GM19463 (cell line): ENCODE data around the gene PIPOX.

Experiments used
- ATAC-seq: cut with Tn5 transposase; IDR thresholded peaks from one replicate; pipeline ENCODE4 v1.9.1; 2021; ENCODE audit warnings: mild to moderate bottlenecking, moderate library complexity; ENCODE audit not compliant: unreplicated experiment

PIPOX gene, protein sequence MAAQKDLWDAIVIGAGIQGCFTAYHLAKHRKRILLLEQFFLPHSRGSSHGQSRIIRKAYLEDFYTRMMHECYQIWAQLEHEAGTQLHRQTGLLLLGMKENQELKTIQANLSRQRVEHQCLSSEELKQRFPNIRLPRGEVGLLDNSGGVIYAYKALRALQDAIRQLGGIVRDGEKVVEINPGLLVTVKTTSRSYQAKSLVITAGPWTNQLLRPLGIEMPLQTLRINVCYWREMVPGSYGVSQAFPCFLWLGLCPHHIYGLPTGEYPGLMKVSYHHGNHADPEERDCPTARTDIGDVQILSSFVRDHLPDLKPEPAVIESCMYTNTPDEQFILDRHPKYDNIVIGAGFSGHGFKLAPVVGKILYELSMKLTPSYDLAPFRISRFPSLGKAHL

DNA sequence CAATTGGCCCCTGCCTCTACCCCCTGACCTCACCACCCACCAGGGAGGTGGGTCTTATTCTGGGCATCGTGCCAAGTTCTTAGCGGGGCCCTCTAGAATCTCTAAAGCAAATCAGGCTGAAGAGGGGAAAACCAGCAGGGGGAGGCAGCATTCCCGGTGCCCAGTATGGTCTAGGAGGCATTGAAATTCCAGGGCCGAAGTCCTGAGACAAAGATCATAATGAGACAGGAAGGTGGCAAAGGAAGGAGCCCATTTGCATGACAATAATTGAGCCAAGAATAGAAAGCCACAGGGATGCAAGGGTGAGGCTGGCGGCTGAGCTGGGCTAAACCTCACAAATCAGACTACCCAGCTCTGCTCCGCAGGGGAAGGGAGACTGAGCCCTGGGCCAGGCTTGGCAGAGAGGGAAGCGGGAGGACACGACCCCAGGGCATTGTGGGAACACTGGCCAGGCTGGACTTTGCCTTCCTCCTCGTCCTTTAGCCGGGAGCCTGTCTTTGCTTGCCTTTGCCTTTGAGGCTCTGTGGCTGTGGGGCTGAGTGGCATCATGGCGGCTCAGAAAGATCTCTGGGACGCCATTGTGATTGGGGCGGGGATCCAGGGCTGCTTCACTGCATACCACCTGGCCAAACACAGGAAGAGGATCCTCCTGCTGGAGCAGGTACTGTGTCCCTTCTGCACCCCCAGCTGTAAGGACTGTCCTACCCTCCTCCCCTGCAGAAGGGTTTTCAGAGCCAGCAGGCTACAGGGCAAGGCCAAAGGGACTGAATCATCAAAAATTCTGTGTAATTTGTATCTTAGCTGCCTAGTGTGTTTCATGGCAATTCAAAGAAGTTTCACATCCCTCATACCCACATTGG lies at the start of gene PIPOX:
Gene PIPOX (plus strand): TSS at position 463 of the 860 bp plus-strand sequence. CDS start 85 bp downstream, at position 548.
- ATAC-seq: no peak

DNA sequence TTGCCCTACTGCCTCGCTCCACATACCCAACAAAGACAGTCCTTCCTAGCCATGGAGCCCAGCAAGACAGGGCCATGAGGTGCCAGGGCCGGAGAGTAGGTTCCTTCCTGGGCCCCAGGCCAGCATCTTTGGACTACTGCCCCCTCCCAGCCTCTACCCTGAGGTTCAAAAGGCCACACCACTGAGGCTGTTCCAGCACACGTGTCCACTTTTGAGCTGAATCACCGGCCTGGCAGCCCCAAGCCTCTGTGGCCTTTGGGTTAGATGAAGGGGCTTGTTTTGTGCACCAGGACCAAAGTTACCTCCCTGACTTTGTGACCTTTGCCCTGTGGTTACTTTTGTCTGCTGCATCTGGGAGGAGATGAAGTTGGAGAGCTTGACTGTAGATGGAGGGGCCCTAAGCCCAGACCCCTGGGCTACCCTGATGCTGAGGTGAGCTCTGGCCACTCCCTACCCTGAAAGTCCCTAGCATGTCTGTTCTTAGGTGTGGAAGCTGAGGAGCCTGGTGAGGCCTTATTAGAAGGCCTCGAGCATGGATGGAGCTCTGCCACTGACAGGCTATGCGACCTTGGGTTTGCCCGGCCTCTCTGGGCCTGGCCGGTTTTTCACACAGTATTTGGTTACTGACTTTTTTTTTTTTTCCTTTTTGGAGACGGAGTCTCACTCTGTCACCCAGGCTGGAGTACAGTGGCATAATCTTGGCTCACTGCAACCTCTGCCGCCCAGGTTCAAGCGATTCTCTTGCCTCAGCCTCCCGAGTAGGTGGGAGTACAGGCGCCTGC lies 49.1 kb upstream of the PIPOX start:
- ATAC-seq: no peak

DNA sequence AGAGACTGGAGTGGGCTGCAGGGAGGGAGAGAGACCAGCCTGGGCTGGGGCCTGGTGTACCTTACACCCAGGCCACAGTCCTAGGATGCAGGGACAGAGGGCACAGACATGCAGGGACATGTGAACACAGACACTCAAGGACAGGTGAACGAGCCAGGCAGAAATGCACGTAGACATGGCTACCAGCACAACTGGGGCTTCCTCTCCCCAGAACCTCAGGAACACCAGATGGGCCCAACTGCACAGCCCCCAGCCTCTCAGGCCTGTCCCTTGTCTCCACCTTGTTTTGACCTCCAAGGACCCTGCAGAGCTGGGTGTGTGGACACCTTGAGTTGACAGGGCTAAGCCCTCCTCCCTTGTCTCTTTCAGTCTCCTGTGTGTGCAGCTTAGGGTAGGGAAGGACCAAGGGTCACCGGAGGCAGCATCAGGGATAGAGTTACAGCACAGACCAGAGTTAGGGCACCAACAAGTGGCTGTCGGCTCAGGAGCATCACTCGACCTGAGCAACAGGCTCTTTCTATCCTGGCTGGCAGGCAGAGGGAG lies 46.3 kb upstream of the PIPOX start:
- no peak for ATAC-seq

DNA sequence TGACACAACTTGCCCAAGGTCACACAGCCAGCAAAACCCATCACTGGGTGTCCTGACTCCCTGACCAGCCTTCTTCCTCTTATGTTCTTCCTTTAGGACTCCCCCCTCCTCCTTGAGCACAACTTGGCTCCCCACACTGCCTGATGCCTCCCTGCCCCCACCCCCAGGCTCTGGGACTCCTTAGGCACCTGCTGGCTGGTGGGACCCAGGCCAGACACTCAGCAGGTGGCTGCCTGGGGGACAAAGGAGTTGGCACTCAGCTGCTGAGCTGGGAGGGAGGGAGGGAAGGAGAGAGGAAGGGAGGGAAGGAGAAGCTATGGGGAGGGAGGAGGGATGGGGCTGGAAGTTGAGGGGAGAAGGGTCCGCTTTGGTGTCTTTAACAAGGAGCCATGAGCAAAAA lies 45.1 kb upstream of the PIPOX start:
- no peak for ATAC-seq

DNA sequence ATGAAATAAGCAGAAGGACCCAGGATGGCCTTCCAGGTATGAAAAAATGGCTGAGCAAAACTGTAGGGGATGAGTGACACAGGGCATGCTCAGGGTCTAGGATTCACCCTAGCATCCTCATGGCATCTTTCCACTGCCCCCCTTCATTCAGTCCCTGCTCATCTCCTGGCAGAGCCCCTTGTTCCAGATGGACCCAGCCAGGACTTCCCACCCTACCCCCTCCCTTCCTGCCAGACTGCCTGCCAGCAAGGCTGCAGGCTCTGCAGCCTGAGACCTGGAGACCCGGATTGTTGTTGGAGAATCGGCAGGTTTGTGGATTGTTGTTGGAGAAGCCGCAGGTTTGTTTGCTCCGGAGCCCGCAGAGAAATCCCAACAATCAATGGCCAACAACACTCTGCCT lies 43.7 kb upstream of the PIPOX start:
- no peak for ATAC-seq

DNA sequence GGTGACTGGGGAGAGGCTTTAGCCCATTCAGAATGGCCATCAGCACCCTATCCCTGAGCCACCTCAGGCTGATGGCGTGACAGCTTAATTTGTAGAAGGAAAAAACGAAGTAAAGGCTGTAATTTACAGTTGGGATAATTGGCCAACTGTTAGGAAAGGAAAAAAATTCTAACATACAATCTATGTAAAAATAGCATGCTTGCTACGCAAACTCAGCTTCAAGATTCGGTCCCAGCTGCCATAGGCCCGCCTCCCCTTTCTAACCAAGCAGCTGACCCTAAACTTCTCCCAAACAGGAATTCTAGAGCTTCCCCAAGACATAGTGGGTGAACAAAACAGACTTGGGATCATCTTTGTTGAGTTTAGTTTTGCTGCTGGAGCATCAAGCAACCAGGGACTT lies 42.0 kb upstream of the PIPOX start:
- ATAC-seq: no peak

DNA sequence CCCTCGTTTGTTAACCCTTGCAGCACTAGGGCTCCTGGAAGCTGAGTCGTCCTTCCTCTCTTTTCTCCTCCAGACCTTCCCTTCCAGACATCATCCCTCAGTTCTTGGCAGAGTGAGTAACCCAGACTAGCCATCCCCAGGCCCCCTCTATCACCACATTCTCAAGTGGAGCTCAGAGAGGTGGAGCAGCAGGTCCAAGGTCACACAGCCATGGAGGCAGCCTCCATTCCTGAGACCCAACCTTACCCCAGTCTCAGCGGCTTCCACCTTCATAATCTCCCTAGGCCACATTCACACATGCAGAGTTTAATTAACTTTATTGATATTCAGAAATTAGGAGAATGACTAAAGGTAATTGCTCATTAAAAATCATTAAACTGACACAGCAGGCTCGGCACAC lies 40.1 kb upstream of the PIPOX start:
- ATAC-seq: no peak

DNA sequence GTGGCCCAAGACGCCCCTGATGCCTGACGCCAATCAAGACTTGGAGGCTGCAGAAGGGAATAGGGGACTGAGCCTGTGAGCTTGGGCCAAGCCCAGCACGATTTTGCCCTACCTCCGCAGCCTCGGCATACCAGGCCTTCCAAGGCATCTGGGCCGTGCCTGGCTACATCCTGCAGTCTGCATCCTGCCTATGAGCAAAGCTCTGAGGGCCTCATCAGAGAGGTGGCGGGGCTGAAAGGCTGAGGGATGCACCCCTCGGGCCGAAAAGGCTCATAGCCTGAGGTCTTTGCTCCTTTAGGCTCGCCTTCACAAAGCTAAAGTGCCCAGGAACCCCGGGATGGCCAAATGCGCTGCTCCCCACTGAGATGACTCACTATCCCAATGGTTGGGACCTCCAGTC lies 39.7 kb upstream of the PIPOX start:
- ATAC-seq: no peak

DNA sequence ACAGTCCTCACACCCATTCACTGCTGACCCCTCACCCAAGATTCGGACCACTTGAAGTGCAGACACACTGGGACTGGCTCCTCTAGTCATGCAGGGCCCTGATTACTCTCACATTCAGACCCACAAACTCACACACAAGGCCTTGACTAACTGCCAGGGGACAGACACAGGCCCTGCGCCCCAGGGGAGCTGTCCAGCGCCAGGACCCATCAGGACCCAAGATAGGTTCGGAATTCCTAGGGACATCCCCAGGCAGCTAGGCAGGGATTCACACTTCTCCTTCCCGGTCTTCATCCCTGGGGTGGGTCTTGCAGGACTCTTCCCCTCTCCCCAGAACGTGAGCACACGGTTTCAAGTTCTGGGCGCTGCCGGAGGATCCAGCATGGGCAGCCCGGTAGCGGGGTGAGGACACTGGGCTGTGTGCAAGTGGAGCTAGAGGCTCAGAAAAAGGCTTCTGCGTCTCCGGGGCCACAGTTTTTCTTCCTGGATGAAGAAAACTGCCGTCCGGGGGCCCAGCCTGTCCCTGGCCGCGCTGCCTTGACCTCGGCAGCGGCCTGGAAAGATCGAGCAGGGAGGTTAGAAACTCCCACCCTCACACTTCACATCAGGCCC lies 38.8 kb upstream of the PIPOX start:
- ATAC-seq: no peak

DNA sequence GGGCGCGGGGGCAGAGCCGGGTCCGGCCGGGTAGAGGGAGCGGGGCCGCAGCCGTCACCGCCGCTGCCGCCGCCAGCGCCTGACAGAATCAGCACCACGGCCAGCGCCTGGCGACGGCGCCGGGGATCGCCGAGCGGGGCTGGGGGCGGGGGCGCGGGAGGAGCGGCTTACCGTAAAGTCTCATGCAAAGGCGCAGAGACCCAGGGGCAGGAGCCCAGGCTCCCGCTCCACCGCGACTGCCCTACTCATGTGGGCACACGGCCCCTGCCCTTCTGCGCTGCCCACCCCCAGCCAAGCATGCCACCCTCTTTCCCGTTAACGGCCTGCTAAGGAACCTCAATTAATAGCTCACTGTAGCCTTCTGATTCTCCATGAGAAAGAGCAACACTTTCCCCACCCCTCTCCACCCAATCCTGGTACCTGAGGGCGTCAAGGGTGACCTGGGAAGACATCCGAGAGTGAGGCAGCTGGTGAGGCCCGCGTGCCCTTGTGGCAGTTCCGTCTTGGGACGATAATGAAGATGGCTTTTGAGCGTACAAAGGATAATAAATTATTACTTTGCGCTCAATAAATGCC lies 36.9 kb upstream of the PIPOX start, which contains the start of gene SEZ6:
Gene SEZ6 (minus strand): TSS at position 98 of the 576 bp plus-strand sequence. CDS start 164 bp downstream, outside the sequence.
- no peak for ATAC-seq

DNA sequence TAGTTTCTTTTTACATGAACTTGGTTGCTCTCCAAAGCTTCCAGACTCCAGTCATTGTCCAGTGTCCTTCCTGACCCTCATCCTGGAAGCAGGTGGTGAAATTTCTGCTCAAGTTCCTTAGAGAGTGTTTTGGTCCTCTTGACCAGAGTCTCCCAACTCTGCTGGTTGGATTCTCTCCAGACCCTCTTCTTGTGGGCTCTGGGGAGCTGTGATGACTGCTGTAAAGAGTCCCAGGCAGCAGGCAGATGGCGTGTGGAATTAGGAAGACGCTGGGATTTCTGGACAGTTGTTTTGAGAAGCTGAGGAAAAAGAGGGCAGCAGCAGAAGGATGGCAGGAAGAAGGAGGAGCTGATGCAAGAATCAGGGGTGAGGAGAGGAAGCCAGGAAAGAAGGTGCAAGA lies 35.5 kb upstream of the PIPOX start:
- no peak for ATAC-seq

DNA sequence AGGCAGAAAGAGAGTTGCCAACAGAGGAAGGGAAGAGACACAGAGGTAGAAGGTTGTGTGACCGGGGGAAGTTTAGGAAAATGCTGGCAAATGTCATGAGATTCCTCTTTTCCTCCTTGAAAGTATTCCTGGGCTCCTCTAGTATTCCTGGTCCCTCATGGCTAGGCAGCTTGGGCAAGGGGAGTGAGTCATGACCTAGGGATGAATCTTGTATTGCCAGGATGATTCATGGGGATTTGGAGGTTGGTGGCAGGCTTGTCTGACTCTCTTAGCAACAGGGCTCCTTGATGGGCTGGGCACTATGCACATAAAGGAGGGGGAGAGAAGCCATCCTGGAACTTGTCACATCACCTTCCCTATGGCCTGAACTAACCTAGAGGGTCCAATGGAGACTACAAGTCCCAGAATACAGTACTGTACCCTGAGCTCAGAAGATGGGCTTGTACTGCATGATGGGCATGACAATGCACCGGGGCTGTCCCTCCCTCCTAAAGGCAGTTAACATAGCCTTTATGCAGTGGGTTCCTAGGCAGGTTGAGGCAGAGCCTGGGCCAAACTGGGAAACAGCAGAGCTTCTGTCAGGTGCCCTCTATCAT lies 35.0 kb upstream of the PIPOX start:
- no peak for ATAC-seq

DNA sequence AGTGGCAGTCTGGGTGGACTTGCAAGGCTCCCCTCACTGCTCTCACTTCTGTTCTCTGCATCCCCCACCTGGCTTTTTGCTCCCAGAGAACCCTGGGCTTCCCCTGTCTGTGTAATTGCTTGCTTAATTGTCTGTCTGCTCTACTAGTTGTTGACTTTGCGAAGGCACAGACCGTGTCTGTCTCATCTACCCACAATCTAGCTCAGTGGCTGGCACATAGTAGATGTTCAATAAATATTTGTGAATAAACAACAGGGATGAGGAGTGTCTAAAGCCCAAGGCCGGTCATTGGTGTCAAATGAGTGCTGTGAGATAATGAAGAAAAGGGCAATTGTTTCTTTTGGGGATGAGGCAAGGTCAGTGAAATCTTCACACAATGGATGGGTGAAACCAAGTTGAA lies 34.4 kb upstream of the PIPOX start:
- ATAC-seq: no peak

DNA sequence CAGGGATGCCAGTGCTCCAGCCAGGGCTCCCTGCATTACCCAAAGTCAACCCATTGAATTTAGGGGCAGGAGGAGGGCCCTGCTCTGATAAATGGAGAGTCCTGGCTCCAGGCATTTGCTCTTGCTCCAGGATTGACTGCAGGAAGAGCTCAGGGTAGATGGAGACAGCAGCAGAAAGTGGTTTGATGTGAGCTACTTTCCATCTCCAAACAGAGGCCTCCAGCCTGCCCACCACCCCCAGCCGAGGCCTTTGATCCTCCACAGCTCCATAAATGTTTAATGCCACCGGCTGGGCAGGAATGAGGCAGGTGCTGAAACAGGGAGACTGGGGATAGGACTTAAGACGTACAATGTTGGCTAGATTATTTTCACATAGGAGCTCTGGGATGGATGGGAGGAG lies 32.8 kb upstream of the PIPOX start:
- ATAC-seq: no peak

DNA sequence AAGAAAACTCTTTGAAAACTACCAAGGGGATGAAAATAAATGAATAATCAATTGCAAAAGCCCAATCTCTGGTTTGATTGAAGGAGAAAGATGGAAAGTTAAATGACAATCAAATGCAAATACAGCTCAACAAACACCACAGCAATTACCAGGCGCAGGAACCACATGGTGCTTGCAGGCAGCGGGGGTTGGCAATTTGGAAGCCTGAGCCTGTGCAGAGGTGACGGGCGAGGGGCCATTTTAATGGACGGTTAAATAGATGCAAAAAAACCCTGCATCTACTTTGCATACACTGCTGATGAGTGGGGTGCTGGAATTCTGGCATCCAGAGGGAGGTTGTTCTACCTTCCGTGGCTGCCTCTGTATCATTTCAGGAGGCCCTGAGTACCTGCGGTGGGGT lies 32.4 kb upstream of the PIPOX start:
- ATAC-seq: no peak

DNA sequence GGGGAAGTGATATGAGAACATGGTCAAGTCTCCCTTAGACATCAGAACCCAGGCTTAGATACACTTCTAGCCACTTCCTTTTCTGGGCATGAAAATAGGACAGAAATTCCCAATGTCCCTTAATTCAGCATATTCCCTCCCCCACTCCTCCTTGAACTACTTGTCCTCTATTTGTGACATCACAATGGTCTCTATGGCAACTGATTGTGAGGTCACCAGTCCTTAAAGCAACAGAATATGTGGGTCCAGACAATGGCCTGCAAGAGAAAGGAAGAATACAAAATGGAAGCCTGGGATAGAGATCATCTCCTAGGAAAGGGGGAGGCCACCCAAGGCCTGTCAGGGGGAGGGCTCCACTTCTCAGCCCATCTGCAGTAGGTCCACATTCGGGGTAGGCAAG lies 30.4 kb upstream of the PIPOX start:
- ATAC-seq: no peak

DNA sequence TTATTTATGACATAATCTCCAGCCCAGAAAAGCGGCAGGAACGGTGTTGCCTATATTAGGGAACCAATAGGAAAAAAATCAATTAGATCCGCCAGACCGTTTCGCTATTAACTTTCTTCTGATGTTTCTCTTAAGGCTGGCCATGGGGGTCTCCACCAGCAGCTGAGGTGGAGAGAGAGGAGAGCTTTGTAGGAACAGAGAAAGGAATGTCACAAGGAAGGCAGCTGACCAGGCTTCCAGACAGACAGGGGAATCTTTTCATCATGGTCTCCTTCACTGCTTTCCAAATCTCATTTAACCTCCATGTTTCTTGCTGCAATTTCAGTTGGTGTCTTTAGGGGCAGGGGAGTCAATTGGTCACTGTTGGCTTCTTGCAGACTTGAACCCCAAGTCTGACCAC lies 28.2 kb upstream of the PIPOX start:
- ATAC-seq: no peak

DNA sequence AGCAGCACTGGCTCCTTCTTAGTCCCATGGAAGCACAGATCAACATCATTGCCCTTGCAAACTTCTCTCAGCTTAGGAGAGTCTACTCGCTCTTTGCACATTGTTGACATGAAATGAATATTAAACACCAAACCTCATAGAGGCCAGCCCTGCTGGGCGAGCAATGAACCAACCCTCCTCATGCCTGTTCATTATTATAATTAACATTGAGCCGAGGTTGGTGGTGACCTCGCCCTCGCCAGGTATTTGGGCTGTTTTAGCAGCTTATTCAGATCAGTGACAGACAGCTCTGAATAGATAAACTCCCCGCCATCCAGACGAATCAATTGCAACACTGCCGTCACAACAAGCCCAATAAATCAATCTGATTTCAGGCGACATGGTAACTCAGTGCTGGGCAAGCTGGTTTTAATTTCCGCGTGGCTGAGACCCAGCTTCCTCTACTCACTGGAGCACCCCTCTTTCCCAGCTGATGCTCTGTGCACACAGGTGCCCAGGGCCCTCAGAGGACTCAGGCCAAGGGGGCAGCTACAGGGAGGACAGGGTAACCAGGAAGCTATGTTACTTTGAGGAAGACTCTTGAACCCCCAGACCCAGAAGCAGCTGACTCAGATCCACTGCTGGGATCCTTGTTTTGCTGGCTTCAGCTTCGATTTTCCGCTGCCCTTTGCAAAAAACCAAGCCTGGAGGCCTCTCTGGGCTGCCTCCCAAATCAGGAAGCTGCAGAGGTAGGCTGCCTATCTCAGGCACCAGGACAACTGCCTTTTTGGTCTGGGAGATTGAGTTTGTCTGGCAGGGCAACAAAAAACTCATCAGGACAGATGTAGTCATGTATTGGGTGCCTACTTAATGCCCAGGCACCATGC lies 26.4 kb upstream of the PIPOX start:
- no peak for ATAC-seq
